ENCODE results near the gene TBC1D22A.

TBC1D22A gene

DNA sequence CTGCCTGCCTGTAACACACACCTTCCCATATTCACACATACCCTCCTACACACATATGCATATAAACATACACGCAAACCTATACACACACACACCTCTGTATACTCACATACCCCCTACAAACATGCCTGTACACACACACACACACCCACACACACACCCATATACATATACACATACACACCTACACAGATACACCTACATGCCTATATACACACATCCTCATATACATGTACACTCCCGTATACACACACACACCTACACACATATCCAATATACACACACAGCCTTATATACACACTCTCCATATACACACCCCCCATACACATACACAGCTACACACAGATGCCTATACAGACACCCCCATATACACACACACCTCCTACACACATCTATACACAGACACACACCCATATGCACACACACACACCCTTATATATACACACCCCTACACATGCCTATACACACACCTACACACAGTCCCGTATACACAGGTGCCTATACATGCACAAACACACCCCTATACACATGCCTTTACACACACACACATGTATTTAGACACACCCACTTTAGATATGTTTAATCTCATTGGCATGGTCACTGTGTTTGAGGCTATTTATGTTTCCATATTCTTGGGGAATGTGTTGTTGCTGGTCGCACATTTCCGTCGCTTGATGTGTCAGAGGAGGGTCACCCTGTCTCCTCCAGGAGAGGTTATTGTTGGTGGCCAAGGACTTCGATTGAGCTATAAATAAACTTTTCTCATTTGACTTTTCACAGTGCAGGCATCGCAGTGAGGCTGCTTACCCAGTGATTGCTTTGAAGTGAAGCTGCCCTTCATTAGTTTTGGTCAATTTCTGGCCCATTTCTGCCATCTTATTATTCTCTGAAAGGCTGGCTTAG lies 243.3 kb downstream of the TBC1D22A start:
- DNase-seq = no peak

GRCh38 chr22:47006433-47006832 lies 244.0 kb downstream of the TBC1D22A start:
- DNase-seq = no peak

DNA sequence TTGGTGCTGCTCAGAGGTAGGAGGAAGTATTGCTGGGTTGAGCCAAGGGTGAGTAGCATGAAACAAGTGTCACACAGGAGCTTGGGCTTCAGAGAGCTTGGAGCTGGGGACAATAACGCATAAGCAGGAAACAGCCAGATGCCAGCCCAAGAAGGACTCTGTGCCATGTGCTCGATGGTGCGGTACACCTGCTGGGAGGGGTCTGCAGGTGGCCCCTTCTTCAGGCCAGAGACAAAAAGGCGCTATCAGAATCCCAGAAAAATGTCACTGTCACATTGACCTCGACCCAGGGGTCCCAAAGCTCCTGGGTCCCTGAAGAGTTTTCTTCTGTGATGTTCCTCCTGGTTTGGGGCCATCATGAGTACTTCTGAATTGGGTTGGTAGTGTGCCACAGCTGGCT lies 244.4 kb downstream of the TBC1D22A start:
- DNase-seq = no peak

DNA sequence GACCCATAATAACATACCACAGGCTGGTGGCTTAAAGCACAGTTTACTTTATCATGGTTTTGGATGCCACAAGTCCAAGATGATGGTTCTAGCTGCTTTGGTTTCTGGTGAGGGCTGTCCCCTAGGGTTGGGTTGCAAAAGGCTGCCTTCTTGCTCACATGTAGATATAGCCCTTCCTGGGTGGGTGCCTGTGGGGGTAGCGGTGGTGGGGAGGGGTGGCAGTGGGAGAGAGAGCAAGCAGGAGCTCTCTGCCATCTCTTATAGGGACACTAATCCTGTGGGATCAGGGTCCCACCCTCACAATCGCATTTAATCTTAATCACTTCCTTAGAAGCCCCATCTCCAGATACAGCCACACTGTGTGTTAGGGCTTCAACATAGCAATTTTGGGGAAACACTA lies 245.0 kb downstream of the TBC1D22A start:
- no peak for DNase-seq

DNA sequence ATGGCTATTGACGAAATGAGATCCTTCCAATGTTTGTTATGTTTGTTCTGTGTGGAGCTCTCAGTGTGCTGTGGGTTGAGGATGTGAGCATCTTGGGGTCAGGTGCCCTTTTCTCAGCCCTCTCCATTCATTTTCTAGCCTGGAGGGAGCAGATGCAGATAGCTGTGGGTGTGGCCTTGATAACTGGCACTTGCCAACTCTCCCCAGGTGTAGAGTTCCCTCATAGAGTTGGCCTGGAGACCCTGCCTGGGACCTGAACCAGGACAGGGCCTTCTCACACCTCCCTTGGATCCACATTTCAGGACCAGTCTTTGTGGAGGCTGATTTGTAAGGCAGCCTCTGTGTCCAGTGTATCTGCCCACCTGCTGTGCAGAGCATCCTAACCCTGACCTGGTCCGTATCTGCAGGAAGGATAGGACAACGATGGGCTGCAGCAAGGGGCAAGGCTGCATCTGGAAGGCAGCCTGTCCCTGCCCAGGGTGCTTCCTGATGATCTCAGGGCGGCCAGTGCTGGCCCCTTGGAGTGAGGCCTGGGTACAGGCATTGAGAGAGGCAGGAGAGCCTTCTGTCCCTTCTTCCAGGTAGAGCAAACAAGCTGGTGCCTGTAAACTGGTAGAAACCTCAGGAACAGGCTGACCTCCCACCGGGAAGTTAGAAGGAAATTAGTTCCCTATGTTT lies 245.9 kb downstream of the TBC1D22A start:
- DNase-seq = no peak

DNA sequence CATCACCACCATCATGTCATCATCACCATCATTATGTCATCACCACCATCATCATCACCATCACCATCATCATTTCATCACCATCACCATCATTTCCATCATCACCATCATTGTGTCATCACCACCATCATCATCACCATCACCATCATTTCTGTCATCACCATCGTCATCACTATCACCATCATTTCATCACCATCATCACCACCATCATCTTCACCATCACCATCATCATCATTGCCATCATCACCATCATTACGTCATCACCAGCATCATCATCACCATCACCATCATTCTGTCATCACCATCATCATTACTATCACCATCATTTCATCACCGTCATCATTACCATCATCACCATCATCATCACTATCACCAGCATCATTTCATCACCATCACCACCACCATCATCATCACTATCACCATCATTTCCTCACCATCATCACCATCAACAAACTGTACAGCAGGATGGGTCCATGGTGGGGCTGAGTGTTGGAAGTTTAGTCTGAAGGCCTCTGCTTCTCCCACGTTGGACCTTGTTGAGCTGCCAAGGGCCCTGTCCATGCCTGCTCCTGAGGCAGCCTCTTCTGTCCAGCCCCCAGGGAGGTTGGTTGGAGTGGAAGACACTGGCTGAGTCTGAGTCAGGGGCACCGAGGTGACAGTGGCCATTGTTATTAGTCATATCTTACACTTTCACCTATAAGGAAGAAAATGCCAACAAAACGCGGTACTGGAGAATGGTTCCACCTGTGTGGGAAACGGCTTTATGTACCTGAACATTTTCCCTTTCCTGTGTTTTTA lies 247.1 kb downstream of the TBC1D22A start:
- DNase-seq = no peak

GRCh38 chr22:47010211-47010610 lies 247.8 kb downstream of the TBC1D22A start:
- no peak for DNase-seq

GRCh38 chr22:47011131-47011858 lies 248.8 kb downstream of the TBC1D22A start:
- no peak for DNase-seq

GRCh38 chr22:47011859-47012258 lies 249.4 kb downstream of the TBC1D22A start:
- no peak for DNase-seq

DNA sequence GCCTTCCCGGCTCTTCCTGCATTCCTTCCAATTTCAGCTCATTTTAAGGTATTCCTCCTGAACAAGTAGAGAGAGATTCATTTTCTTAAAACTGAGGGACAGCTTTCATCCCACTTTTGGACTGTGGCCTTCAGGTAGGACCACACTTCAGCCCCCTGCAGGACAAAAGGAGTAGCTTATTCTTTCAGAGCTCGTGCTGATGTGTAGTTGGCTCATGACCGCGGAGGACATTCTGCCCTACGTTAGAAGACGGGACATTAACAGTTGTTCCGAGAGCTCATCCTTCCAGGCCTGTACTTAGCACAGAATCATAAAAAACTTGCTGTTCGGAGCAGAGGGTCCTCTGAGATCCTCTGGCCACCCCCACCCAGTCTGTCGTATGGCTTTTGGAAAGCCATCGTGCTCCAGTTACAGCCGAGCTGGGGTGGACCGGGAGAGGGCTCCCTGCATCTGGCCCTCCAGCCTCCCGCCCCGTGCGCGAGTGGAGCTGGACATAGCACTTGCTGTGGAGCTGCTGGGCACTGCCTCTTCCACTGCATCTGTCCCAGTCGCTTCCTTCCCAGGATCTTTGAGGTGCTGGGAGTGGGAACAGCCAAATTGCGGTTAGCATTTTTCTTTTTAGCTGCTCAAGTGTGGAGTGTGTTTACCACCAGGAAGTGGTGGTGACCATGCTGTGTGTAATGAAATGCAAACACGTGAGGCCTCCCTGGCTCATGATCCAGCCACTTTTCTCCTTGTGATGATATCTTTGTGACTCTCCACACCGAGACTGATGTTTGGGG lies 250.3 kb downstream of the TBC1D22A start:
- DNase-seq = no peak

- DNase-seq = no peak
Measured at GRCh38 chr22:47013861-47014635, 251.6 kb downstream of the TBC1D22A start.

DNA sequence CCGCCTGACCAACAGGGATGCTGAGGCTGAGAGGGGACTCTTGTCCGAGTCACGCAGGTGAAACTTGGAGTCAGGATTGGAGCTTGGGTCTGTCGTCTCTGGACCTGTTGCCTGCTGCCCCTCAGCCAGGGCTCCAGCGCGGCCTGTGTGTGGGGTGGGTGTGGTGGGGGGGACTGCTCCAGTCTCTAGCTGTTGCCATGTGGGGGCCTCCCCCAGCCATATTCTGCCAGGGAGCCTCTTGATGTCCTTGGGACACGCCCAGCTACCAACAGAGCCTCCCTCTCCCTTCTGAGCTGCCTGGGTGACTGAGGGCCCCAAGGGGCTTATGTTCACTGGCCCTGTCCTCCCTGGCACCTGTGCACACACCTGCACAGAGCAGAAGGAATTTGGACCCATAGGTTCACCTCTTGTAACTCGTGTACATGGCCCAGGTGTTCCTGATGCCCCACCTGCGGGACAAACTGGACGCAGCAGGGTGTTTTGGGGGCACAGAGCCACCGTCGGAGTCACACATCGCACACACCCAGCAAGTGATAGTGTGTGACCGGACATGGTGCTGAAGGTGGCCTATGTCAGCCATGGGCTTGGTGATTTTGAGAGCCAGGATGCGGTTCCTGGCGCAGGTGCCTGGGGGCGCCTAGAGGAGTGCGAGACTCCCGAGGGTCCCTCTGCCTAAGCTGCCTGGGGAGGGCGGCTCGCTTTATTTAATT lies 252.3 kb downstream of the TBC1D22A start:
- no peak for DNase-seq

DNA sequence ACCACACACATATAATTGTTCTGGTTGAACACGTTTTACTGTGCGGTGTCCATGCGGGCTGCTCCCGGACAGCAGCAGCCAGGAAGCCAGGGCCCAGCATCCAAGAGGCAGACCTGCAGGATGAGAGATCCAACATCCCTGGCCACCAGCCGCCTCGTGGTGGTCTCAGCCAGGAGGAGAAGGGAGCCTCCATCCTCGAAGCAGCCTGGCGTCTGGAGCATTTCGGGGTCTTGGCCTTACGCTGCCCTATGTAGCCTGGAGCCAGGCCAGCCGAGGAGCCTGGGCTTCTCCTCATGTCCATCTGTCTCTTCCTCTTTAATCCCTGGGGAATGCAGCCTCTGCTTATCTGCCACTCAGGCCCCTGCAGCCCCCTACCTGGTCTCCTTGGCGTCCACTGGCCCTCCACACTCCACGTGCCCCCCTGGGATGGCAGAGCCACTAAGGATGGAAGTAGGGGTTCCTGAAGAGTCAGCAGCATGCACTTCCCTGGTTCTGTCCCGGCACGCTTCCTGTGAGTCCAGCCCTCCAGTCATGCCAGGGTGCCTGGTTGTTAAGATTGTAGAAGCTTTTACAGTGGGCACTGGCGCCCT lies 253.2 kb downstream of the TBC1D22A start:
- no peak for DNase-seq

DNA sequence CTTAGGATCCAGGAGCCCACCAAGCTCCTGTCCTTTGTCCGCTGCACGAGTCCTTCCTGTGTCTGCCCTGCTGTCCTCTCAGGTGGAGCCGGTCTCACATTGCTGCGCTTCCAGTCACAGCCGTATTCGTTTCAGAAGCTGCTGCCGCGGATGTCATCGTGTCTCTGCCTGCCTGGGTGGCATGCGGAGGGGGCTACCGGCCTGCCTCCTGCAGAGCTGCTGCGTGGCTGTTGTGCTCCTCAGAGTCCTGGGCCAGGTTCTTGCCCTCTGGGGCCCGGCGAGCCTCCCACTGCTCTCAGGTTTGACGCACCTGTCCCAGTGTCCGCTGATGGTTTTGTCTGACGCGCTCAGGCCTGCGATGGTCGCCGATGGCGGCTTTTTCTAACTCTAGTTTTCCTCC lies 254.2 kb downstream of the TBC1D22A start:
- DNase-seq = no peak

GRCh38 chr22:47017245-47017644 lies 254.8 kb downstream of the TBC1D22A start:
- no peak for DNase-seq

GRCh38 chr22:47018010-47018910 lies 255.8 kb downstream of the TBC1D22A start:
- DNase-seq = no peak

- DNase-seq = no peak
Measured at GRCh38 chr22:47019012-47019790, 256.8 kb downstream of the TBC1D22A start.

GRCh38 chr22:47020166-47020565 lies 257.7 kb downstream of the TBC1D22A start:
- DNase-seq = no peak

All from NCI-H226 (cell line).